Thoracic aorta (tissue), 2 donors: ENCODE results near the gene PRKCG. TPM values are rescaled to one million over a fixed set of nuclear protein-coding genes. Genes with fewer than 3 reads are reported as not detected.

Experiments
- ATAC-seq: fragments of 150-250 bp; one replicate; pipeline ENCODE4 v1.8.0; 2017; ENCODE audit warnings: low read depth; ENCODE audit not compliant: insufficient number of reproducible peaks, low FRiP score
- DNase-seq: peaks from one replicate; pipeline ENCODE4 v3.0.0-alpha.2; 2020; ENCODE audit warnings: low spot score
- H3K27ac ChIP-seq, 2 donors: fragments of 200-600 bp; sonication (generic); 1 replicate in 1 of 2; 2 replicates in 1 of 2; pipeline ENCODE4 v1.5.1; 2016; ENCODE audit warnings: mild to moderate bottlenecking in 2 of 2, moderate library complexity in 2 of 2
- H3K27me3 ChIP-seq: fragments of 200-600 bp; sonication (generic); replicated peaks from 2 replicates; pipeline ENCODE4 v1.6.0; 2016; ENCODE audit warnings: mild to moderate bottlenecking; ENCODE audit not compliant: insufficient read depth
- H3K36me3 ChIP-seq: fragments of 200-600 bp; sonication (generic); one replicate; pipeline ENCODE4 v1.5.1; 2016
- H3K4me1 ChIP-seq, 2 donors: fragments of 200-600 bp; sonication (generic); 1 replicate in 1 of 2; 2 replicates in 1 of 2; pipeline versions ENCODE4 v1.5.1 to v1.6.0; 2016; ENCODE audit warnings: low read depth in 2 of 2, mild to moderate bottlenecking in 1 of 2; ENCODE audit not compliant: control insufficient read depth in 1 of 2
- H3K4me3 ChIP-seq: fragments of 200-600 bp; sonication (generic); 2 replicates; pipeline ENCODE4 v1.5.1; 2016; ENCODE audit warnings: mild to moderate bottlenecking
- H3K9me3 ChIP-seq: fragments of 200-600 bp; sonication (generic); 2 replicates; pipeline ENCODE4 v1.5.1; 2016
- total RNA-seq, 2 donors: library from RNA; depleted of rRNA; stranded (reverse); fragments of >200 nt; gene quantifications; one replicate each; pipeline versions ENCODE4 v1.1.0 to v1.2.3, GENCODE V29; 2016
- TF ChIP-seq, protein P1 (sequence below): fragments of 200-600 bp; sonication (generic); IDR thresholded peaks from one replicate; pipeline ENCODE4 v1.5.1; 2019; ENCODE audit warnings: antibody characterized with exemption

The PRKCG gene
- total RNA-seq, 2 donors from 2014 or later: not detected

DNA sequence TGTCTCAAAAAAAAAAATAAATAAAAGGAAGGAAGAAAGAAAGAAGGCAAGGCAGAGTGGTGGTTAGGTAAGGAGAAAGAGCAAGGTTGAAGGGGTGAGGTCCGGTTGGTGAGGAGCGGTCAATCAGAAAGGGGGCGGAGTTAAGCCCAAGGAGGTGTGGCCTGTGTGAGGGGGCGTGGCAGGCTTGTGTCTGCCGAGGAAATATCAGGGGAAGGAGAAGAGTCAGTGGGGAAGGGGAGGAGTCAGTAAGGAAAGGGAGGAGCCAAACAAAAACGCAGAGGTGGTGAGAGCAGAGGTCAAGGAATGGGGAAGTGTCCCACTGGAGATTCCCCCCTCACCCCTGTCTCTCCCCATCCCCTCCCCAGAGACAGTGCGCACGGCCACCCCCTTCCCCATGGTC, 33.0 kb downstream of the PRKCG start:
- no peaks in the 10 kb centered on the region for H3K27me3 ChIP-seq
- H3K4me1 ChIP-seq: no peaks in the 10 kb centered on the region
- H3K36me3 ChIP-seq: no peaks in the 10 kb centered on the region
- no peaks in the 10 kb centered on the region for H3K9me3 ChIP-seq
- ATAC-seq: no peak
- no peak for DNase-seq
- no peak overlapping the region for H3K27ac ChIP-seq
- H3K4me3 ChIP-seq: no peak overlapping the region
- TF ChIP-seq, protein P1, sequence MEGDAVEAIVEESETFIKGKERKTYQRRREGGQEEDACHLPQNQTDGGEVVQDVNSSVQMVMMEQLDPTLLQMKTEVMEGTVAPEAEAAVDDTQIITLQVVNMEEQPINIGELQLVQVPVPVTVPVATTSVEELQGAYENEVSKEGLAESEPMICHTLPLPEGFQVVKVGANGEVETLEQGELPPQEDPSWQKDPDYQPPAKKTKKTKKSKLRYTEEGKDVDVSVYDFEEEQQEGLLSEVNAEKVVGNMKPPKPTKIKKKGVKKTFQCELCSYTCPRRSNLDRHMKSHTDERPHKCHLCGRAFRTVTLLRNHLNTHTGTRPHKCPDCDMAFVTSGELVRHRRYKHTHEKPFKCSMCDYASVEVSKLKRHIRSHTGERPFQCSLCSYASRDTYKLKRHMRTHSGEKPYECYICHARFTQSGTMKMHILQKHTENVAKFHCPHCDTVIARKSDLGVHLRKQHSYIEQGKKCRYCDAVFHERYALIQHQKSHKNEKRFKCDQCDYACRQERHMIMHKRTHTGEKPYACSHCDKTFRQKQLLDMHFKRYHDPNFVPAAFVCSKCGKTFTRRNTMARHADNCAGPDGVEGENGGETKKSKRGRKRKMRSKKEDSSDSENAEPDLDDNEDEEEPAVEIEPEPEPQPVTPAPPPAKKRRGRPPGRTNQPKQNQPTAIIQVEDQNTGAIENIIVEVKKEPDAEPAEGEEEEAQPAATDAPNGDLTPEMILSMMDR: no peak

DNA sequence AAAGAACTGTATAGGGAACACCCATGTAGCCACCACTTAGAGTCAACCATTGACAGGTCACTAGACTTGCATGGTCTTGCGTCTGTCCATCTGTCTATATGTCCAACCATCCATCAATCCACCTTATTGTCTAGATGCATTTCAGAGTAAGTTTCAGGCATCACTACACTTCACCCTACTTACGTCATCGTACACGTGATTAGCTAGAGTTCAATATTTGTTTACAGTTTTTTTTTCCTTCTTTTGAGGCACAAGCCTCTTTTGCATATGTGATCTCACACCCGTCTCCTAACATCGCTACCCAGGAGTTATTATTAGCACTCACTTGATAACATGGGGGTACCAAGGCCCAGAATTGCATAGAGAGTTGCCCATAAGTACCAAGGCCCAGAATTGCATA, 34.0 kb downstream of the PRKCG start:
- ATAC-seq (no peak), DNase-seq (no peak)
- Histone ChIP-seq H3K27me3 (no peaks in the 10 kb centered on the region), H3K4me1 (no peaks in the 10 kb centered on the region), H3K36me3 (no peaks in the 10 kb centered on the region), H3K9me3 (no peaks in the 10 kb centered on the region), H3K4me3 (no peak overlapping the region), H3K27ac (no peak overlapping the region)
- TF ChIP-seq, protein P1: no peak

DNA sequence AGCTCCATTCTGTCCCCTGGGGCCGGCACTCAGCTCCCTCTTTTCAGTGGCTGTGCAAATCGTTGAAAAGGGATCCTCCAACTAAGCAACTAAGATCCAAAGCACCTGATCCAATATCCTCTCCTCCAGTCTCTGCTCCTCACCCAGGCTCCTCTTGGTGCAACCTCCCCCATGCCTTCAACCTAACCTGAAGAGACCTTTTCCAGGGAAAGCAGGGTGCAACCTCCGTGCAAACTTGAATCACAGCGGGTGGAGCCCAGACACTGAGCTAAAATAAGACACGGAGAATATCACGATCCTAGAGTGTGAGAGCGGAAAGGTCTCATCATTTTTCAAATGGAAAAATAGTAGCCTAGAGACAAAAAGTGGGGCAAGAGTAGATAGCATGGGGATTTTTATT, 35.4 kb downstream of the PRKCG start:
- H3K27me3 ChIP-seq: no peaks in the 10 kb centered on the region
- no peak overlapping the region for H3K27ac ChIP-seq
- TF ChIP-seq, protein P1: no peak
- ATAC-seq: no peak
- no peak for DNase-seq
- H3K9me3 ChIP-seq: no peaks in the 10 kb centered on the region
- no peaks in the 10 kb centered on the region for H3K36me3 ChIP-seq
- no peak overlapping the region for H3K4me3 ChIP-seq
- no peaks in the 10 kb centered on the region for H3K4me1 ChIP-seq

GRCh38 chr19:53927739-53928138, 45.7 kb downstream of the PRKCG start:
- no peak for ATAC-seq
- TF ChIP-seq, protein P1: no peak

GRCh38 chr19:53936029-53936428, 54.0 kb downstream of the PRKCG start:
- no peaks in the 10 kb centered on the region for H3K4me1 ChIP-seq
- no peak overlapping the region for H3K4me3 ChIP-seq
- TF ChIP-seq, protein P1: no peak
- no peaks in the 10 kb centered on the region for H3K36me3 ChIP-seq
- no peak for ATAC-seq
- H3K9me3 ChIP-seq: no peaks in the 10 kb centered on the region
- no peak for DNase-seq
- H3K27ac ChIP-seq: no peak overlapping the region
- no peaks in the 10 kb centered on the region for H3K27me3 ChIP-seq

More at GRCh38 chr19:53927739-53928138, 45.7 kb downstream of the PRKCG start:
- H3K36me3 ChIP-seq: no peaks in the 10 kb centered on the region
- H3K4me3 ChIP-seq: no peak overlapping the region
- H3K27me3 ChIP-seq: no peaks in the 10 kb centered on the region
- H3K9me3 ChIP-seq: no peaks in the 10 kb centered on the region
- H3K4me1 ChIP-seq: no peaks in the 10 kb centered on the region
- no peak for DNase-seq
- no peak overlapping the region for H3K27ac ChIP-seq
